ENCODE measurements around the gene AXDND1.

AXDND1 gene

DNA sequence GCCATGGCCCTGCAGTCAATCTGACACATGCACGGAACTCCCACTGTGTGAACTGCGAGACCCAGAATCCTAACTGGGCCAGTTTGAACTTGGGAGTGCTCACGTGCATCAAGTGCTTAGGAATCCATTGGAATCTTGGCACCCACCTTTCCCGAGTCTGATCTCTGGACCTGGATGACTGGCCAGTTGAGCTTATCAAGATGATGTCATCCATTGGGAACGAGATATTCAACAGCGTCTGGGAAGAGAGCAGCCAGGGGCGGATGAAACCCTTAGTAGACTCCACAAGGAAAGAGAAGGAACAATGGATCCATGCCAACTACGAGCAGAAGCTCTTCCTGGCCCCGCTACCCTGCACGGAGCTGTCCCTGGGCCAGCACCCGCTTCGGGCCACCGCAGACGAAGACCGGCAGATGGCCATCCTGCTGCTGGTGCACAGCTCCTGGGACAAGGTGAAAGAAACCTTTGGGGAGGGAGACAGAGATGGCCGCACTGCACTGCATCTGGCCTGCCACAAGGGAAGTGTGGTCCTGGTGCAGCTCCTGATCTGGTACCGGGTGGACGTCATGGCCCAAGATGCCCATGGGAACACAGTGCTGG lies 222.8 kb downstream of the AXDND1 start:
- no peaks in the 10 kb centered on the region for H4K20me1 ChIP-seq (ENCODE audit: insufficient read depth, low read length)

DNA sequence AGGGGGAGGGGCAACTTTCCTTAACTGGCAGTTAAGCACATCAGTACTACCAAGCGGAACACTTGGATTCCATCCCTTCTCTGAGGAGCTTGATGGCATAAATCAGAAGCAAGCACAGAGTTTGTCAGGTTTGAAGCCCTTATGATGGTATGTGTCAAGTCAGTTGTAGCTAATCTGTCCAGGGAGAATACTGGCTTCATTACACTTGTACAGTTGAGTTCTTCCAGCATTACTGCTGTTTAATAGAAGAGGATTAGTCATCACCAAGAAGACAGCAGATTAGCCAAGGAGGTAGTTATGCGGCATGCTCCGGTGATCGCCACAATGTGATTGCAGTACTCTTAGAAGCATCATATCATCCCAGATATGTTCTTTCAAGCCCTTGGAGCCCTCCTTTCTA lies 223.7 kb downstream of the AXDND1 start:
- no peak overlapping the region for H3K4me3 ChIP-seq (ENCODE audit: low read length)
- H3K4me1 ChIP-seq (ENCODE audit: low read length) = no peaks in the 10 kb centered on the region
- no peak for DNase-seq
- H3K27ac ChIP-seq (ENCODE audit: low read length) = no peak overlapping the region
- TF ChIP-seq EZH2phosphoT487 (IDR thresholded peaks at IDR 0.05; ENCODE audit: low read length) (no peak), EZH2 (optimal IDR thresholded peaks at IDR 0.05; ENCODE audit: low read depth, low read length) (no peak)
- TF ChIP-seq, protein P1, sequence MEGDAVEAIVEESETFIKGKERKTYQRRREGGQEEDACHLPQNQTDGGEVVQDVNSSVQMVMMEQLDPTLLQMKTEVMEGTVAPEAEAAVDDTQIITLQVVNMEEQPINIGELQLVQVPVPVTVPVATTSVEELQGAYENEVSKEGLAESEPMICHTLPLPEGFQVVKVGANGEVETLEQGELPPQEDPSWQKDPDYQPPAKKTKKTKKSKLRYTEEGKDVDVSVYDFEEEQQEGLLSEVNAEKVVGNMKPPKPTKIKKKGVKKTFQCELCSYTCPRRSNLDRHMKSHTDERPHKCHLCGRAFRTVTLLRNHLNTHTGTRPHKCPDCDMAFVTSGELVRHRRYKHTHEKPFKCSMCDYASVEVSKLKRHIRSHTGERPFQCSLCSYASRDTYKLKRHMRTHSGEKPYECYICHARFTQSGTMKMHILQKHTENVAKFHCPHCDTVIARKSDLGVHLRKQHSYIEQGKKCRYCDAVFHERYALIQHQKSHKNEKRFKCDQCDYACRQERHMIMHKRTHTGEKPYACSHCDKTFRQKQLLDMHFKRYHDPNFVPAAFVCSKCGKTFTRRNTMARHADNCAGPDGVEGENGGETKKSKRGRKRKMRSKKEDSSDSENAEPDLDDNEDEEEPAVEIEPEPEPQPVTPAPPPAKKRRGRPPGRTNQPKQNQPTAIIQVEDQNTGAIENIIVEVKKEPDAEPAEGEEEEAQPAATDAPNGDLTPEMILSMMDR (IDR thresholded peaks at IDR 0.05; ENCODE audit: low read length) = no peak
- no peaks in the 10 kb centered on the region for H3K9me3 ChIP-seq (replicated peaks; ENCODE audit: insufficient read depth, low read length)
- no peak overlapping the region for H3K4me2 ChIP-seq (ENCODE audit: low read depth, low read length)
- H2AFZ ChIP-seq (ENCODE audit: low read length) = no peak overlapping the region
- no peaks in the 10 kb centered on the region for H3K27me3 ChIP-seq (replicated peaks; ENCODE audit: insufficient read depth, low read length)
- no peak overlapping the region for H3K9ac ChIP-seq (ENCODE audit: low read length)
- no peaks in the 10 kb centered on the region for H4K20me1 ChIP-seq (ENCODE audit: insufficient read depth, low read length)
- no peaks in the 10 kb centered on the region for H3F3A ChIP-seq (ENCODE audit: insufficient read depth, low read length)
- H3K79me2 ChIP-seq (ENCODE audit: low read length) = no peaks in the 10 kb centered on the region
- no peaks in the 10 kb centered on the region for H3K9me2 ChIP-seq (replicated peaks; ENCODE audit: insufficient read depth, low read length)
- H3K36me3 ChIP-seq (replicated peaks; ENCODE audit: insufficient read depth, low read length) = no peaks in the 10 kb centered on the region

More for the DNA sequence above, 222.8 kb downstream of the AXDND1 start:
- Histone ChIP-seq H3K9me3 (replicated peaks; ENCODE audit: insufficient read depth, low read length) (no peaks in the 10 kb centered on the region), H3K79me2 (ENCODE audit: low read length) (no peaks in the 10 kb centered on the region), H3K9ac (ENCODE audit: low read length) (no peak overlapping the region), H2AFZ (ENCODE audit: low read length) (no peak overlapping the region), H3K9me2 (replicated peaks; ENCODE audit: insufficient read depth, low read length) (no peaks in the 10 kb centered on the region), H3K4me3 (ENCODE audit: low read length) (no peak overlapping the region), H3K4me2 (ENCODE audit: low read depth, low read length) (no peak overlapping the region), H3K27me3 (replicated peaks; ENCODE audit: insufficient read depth, low read length) (no peaks in the 10 kb centered on the region), H3K27ac (ENCODE audit: low read length) (no peak overlapping the region), H3F3A (ENCODE audit: insufficient read depth, low read length) (no peaks in the 10 kb centered on the region), H3K36me3 (replicated peaks; ENCODE audit: insufficient read depth, low read length) (no peaks in the 10 kb centered on the region), H3K4me1 (ENCODE audit: low read length) (no peaks in the 10 kb centered on the region)
- no peak for TF ChIP-seq EZH2 (optimal IDR thresholded peaks at IDR 0.05; ENCODE audit: low read depth, low read length)
- no peak for TF ChIP-seq EZH2phosphoT487 (IDR thresholded peaks at IDR 0.05; ENCODE audit: low read length)
- TF ChIP-seq, protein P1 (IDR thresholded peaks at IDR 0.05; ENCODE audit: low read length) = no peak
- DNase-seq = no peak

DNA sequence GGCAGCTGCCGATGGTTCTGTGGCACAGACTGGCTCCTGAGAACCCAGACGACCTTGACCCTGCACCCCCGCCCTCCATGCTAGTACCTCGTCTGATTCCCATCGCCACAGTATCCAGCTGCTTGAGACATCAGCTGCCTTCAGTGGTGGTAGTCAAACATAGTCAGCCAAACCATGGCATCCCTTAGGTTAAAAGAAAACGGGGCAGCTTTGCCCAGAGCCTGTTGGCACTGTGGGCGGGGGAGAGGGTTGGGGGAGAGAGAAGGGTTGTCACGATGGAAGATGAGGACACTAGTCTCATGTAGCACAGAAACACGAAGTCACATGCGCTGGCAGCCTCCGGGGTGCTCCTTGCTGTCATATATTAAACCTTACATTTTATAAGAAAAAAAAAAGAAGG lies 224.9 kb downstream of the AXDND1 start:
- no peaks in the 10 kb centered on the region for H3K9me2 ChIP-seq (replicated peaks; ENCODE audit: insufficient read depth, low read length)
- no peak for DNase-seq
- H3K4me2 ChIP-seq (ENCODE audit: low read depth, low read length) = no peak overlapping the region
- no peak overlapping the region for H3K4me3 ChIP-seq (ENCODE audit: low read length)
- H3K79me2 ChIP-seq (ENCODE audit: low read length) = no peaks in the 10 kb centered on the region
- no peaks in the 10 kb centered on the region for H3K27me3 ChIP-seq (replicated peaks; ENCODE audit: insufficient read depth, low read length)
- no peaks in the 10 kb centered on the region for H3F3A ChIP-seq (ENCODE audit: insufficient read depth, low read length)
- TF ChIP-seq EZH2phosphoT487 (IDR thresholded peaks at IDR 0.05; ENCODE audit: low read length) (no peak), EZH2 (optimal IDR thresholded peaks at IDR 0.05; ENCODE audit: low read depth, low read length) (no peak)
- TF ChIP-seq, protein P1 (IDR thresholded peaks at IDR 0.05; ENCODE audit: low read length) = no peak
- no peaks in the 10 kb centered on the region for H3K36me3 ChIP-seq (replicated peaks; ENCODE audit: insufficient read depth, low read length)
- no peaks in the 10 kb centered on the region for H4K20me1 ChIP-seq (ENCODE audit: insufficient read depth, low read length)
- H2AFZ ChIP-seq (ENCODE audit: low read length) = no peak overlapping the region
- no peak overlapping the region for H3K9ac ChIP-seq (ENCODE audit: low read length)
- H3K27ac ChIP-seq (ENCODE audit: low read length) = no peak overlapping the region
- no peaks in the 10 kb centered on the region for H3K4me1 ChIP-seq (ENCODE audit: low read length)
- no peaks in the 10 kb centered on the region for H3K9me3 ChIP-seq (replicated peaks; ENCODE audit: insufficient read depth, low read length)

Data from MM.1S (cell line).